Raji (cell line): ENCODE data around the gene ADAM12.

Source experiments
- POLR2A ChIP-seq: IDR thresholded peaks from 2 replicates; pipeline ENCODE4 v1.6.1; 2011; ENCODE audit warnings: low read depth, low read length, control low read depth; ENCODE audit not compliant: insufficient read depth

Gene ADAM12, protein sequence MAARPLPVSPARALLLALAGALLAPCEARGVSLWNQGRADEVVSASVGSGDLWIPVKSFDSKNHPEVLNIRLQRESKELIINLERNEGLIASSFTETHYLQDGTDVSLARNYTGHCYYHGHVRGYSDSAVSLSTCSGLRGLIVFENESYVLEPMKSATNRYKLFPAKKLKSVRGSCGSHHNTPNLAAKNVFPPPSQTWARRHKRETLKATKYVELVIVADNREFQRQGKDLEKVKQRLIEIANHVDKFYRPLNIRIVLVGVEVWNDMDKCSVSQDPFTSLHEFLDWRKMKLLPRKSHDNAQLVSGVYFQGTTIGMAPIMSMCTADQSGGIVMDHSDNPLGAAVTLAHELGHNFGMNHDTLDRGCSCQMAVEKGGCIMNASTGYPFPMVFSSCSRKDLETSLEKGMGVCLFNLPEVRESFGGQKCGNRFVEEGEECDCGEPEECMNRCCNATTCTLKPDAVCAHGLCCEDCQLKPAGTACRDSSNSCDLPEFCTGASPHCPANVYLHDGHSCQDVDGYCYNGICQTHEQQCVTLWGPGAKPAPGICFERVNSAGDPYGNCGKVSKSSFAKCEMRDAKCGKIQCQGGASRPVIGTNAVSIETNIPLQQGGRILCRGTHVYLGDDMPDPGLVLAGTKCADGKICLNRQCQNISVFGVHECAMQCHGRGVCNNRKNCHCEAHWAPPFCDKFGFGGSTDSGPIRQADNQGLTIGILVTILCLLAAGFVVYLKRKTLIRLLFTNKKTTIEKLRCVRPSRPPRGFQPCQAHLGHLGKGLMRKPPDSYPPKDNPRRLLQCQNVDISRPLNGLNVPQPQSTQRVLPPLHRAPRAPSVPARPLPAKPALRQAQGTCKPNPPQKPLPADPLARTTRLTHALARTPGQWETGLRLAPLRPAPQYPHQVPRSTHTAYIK

GRCh38 chr10:126387931-126388911, at the start of gene ADAM12:
ADAM12 (minus strand) TSS chr10:126388477; CDS start chr10:126388145, 332 bp downstream.
- TF ChIP-seq POLR2A, result no peak

DNA sequence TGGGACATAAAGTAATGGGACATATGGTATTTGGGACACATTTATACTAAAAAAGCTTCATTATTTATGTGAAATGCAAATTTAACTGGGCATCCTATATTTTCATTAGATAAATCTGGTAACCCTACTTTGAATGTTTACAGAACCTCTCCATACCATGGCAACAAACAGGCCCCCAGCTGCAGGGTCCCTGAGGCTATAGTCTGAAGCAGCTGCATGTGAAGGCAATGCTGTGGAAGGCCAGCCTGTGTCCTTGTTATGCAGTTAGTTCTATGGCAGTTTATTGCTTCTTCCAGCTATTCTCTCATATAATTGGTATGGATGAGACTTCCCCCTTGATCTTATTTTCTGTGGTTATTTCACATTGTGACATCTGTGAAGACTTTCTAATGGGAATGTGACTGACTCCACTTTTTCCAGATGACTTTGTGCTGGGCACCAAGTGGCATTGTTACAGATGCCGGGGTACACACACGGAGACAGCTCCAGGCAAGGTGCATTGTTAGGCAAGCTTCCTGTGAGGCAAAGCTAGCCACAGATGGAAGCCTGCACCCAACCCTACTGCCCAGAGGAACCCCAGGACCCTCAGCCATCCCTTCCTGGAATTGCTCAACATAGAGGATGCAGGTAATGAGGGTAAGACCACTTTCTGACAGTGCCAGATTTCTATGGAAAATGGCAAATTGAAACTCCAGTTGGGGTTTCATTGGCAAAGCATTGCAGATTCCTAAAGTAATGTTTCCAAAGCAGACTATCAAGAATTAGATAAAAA, 49.5 kb upstream of the ADAM12 start:
- no peak for TF ChIP-seq POLR2A

DNA sequence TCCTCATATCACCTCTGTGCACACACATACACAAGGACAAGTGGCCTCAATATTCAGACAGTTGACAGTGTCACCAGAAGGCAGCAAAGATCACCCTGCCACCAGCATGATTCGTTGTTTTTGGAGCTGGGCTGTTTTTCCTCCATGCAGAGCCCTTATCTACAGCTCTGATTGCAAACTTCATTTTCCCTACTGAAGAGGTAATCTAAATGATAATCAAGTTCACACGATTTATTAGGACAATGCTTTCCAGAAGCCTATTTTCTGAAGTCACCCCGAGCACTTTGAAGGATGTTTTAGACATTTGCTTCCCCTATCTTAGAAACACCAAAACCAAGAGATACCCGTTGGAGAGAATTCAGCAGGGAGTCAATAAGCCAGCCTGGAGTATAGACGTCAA, 46.0 kb upstream of the ADAM12 start:
- no peak for TF ChIP-seq POLR2A

GRCh38 chr10:126433351-126433750, 45.1 kb upstream of the ADAM12 start:
- TF ChIP-seq POLR2A, result no peak

- no peak for TF ChIP-seq POLR2A
These were observed 44.2 kb upstream of the ADAM12 start for GRCh38 chr10:126432507-126432906.

GRCh38 chr10:126431816-126432215, 43.5 kb upstream of the ADAM12 start:
- no peak for TF ChIP-seq POLR2A

GRCh38 chr10:126430512-126430911, 42.2 kb upstream of the ADAM12 start:
- TF ChIP-seq POLR2A, result no peak

- no peak for TF ChIP-seq POLR2A
These were observed 41.0 kb upstream of the ADAM12 start for GRCh38 chr10:126429275-126429674.

- no peak for TF ChIP-seq POLR2A
These were observed 37.3 kb upstream of the ADAM12 start for GRCh38 chr10:126425489-126426065.

DNA sequence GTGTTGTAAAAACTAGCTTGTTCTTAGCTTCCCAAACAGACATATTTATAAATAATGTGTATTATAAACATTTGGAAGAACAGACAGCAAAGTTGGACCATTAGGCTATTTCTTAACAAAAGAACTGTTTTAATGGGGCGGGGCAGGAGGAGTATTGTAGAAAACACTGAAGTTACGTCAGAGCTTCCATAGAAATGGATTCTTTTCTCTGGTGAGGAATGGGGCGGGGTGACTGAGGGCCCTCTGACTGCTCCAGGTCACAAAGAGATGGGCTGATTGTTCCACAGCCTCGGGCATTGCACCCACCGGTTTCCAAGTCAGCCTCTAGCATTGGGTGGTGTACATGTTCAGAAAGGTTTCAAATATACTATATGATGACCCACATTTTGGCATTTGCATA, 36.8 kb upstream of the ADAM12 start:
- no peak for TF ChIP-seq POLR2A

- no peak for TF ChIP-seq POLR2A
These were observed 35.6 kb upstream of the ADAM12 start for GRCh38 chr10:126423732-126424491.

DNA sequence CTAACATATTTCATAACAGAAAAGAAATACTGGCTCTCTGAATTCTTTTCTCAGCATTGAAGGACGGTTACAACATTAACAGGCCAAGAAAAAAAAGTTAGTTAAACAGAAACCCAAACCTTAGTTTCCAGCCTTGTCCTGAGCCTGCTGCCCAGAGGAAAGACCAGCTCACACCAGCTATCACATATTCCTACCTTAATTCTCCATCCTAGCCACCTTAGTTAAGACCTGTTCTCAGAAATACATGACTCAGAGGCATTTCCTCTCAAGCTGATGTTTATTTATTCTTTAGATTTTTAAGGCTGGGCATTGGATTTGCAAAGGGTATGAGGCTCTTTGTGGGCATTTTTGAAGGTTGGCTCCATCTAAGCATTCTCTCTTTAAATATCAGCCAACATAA, 34.3 kb upstream of the ADAM12 start:
- no peak for TF ChIP-seq POLR2A

DNA sequence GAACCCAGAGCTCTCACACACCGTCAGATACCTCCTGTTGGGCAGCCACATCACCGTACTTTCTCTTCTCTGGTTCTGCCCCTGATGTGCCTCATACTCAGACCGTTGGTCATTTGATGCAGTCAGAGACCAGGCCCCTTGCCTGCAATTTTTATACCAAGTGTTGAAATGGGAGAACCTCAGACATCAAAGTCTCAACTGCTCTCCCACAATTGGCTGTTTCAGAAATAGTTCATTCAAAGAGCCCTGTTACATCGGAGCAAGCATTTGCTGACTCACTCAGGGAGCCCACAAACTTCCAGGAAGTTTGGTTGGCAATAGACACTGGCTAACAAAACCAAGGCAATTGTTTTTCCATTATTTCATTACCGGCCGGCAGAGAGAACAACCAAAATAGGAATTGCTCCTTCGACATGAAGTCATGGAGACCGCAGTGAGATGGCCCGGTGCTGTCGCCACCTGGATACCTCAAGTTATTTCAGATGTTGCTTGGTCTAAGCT, 33.5 kb upstream of the ADAM12 start:
- no peak for TF ChIP-seq POLR2A
